HuH-7 (cell line): ENCODE results near the gene LTBP4.
A peak's percentile ranks its signal among the peaks of the same experiment; 100 is the strongest.
"Not testable (repeated sequence)": the region's sequence is repeated elsewhere in the genome, so short reads cannot be mapped to it uniquely, and the experiment has no call there.

Experiments used
- DNase-seq: peaks from one replicate; pipeline ENCODE4 v3.0.0; 2011; ENCODE audit warnings: low spot score

Gene LTBP4

GRCh38 chr19:40611900-40612698 is 10.9 kb downstream of the LTBP4 start:
- DNase-seq: no peak

GRCh38 chr19:40612831-40613689 is 11.9 kb downstream of the LTBP4 start:
- DNase-seq: no peak

- no peak for DNase-seq
These were observed 12.8 kb downstream of the LTBP4 start for GRCh38 chr19:40613690-40614621.

GRCh38 chr19:40614622-40615411 is 13.6 kb downstream of the LTBP4 start:
- DNase-seq: no peak

GRCh38 chr19:40616178-40616577 is 15.0 kb downstream of the LTBP4 start:
- DNase-seq: no peak

GRCh38 chr19:40616941-40617340 is 15.8 kb downstream of the LTBP4 start:
- DNase-seq: no peak

- no peak for DNase-seq
These were observed 16.8 kb downstream of the LTBP4 start for GRCh38 chr19:40617961-40618360.

GRCh38 chr19:40619333-40620160 is 18.4 kb downstream of the LTBP4 start:
- no peak for DNase-seq

GRCh38 chr19:40620161-40620485 is 19.0 kb downstream of the LTBP4 start:
- DNase-seq: no peak

GRCh38 chr19:40621283-40621682 is 20.1 kb downstream of the LTBP4 start:
- no peak for DNase-seq

- DNase-seq: no peak
These were observed 21.0 kb downstream of the LTBP4 start for GRCh38 chr19:40621966-40622772.

- no peak for DNase-seq
These were observed 21.6 kb downstream of the LTBP4 start for GRCh38 chr19:40622773-40623075.

GRCh38 chr19:40623403-40624251 is 22.5 kb downstream of the LTBP4 start:
- DNase-seq: peak; percentile 97

GRCh38 chr19:40624369-40625153 is 23.4 kb downstream of the LTBP4 start:
- not testable (repeated sequence) for DNase-seq

GRCh38 chr19:40625406-40626120 is 24.4 kb downstream of the LTBP4 start:
- no peak for DNase-seq

GRCh38 chr19:40626918-40627317 is 25.7 kb downstream of the LTBP4 start:
- DNase-seq: no peak
